Right renal cortex interstitium (tissue), 3 donors: ENCODE results near the gene MRPL27. TPM values are rescaled to one million over a fixed set of nuclear protein-coding genes. Genes with fewer than 3 reads are reported as not detected.
A peak's percentile ranks its signal among the peaks of the same experiment; 100 is the strongest.

Experiments used
- DNase-seq, 3 donors: peaks; one replicate each; pipeline ENCODE4 v3.0.0-alpha.2; 2013; ENCODE audit warnings: low read depth in 3 of 3, low spot score in 2 of 3
- polyA plus RNA-seq, 3 donors: library from polyadenylated mRNA; unstranded; fragments of 120-200 nt; gene quantifications; one replicate each; pipeline ENCODE4 v1.2.1, GENCODE V29; 2013; ENCODE audit not compliant: insufficient read length in 3 of 3

MRPL27 gene
- polyA plus RNA-seq, 3 donors = 70.7 to 81.5 (median 80.0) TPM

DNA sequence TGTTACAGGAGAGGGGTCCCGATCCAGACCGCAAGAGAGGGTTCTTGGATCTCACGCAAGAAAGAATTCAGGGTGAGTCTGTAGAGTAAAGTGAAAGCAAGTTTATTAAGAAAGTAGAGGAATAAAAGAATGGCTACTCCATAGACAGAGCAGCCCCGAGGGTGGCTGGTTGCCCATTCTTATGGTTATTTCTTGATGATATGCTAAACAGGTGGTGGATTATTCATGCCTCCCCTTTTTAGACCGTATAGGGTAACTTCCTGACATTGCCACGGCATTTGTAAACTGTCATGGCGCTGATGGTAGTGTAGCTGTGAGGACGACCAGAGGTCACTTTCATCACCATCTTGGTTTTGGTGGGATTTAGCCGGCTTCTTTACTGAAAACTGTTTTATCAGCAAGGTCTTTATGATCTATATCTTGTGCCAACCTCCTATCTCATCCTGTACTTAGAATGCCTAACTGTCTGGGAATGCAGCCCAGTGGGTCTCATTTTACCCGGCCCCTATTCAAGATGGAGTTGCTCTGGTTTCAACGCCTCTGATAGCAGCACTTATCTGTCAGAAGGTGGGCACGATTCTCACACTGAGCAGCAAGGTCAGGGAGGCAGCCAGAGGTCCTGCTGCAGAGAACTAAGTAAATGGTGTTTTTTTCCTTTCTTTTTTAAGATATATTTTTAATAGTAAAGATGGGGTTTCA is 53.5 kb downstream of the MRPL27 start:
- no peak for DNase-seq

DNA sequence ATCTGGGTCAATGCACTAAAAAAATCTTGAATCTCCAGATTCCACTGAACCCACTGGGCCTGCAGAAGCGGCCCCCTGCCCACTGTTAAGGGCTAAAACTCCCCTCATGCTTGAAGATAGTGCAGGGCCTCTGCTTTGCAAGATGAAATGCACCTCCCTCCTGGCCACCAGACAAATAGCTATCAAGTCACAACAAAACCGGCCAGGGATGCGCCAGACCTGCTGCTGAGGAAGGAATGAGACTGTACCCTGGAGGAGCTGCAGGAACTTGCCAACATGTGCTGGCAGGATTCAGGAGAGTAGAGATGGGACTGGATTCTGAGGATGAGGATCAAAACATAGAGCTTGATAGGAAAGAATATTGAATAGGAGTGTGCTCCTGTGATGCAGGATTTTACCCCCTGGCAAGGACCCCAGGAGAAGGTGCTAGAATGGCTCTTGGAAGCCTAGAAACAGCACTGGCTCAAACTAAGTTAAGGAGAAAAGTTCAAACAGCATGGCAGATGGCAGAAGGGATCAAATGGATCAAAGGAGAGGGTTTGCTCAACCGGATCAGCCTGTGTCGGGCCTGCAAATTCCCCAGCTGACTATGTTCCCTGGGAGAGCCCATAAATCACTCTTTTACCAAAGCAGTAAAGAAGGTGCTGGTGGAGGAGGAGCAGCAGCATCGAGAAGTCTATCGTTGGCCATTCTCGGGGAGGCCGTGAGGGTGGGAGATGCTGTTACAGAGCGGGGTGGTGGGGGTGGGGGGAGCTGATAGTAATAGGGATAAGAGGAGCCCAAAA is 54.3 kb downstream of the MRPL27 start:
- DNase-seq = peak; percentile 56 to 79 (median 71)

Other genes with a start within 250 kb of the MRPL27 start
- 10 to 100 TPM; 11.0 to 12.2 (median 12.1) TPM for gene SAMD14, start 243.0 kb downstream of the MRPL27 start, polyA plus RNA-seq
- 10 to 100 TPM; 40.3 to 46.4 (median 44.3) TPM for gene PPP1R9B, start 222.5 kb downstream of the MRPL27 start, polyA plus RNA-seq
- gene SGCA, start 207.2 kb downstream of the MRPL27 start, polyA plus RNA-seq = under 1 TPM; 0.62 to 0.85 (median 0.83) TPM
- gene COL1A1, start 171.6 kb downstream of the MRPL27 start, polyA plus RNA-seq = 100 to 1,000 TPM; 367 to 390 (median 375) TPM
- gene TMEM92, start 98.7 kb downstream of the MRPL27 start, polyA plus RNA-seq = 1 to 10 TPM; 1.6 to 2.8 (median 1.9) TPM
- 10 to 100 TPM; 15.5 to 16.7 (median 15.8) TPM for gene XYLT2, start 27.1 kb downstream of the MRPL27 start, polyA plus RNA-seq
- 1 to 10 TPM; 7.1 to 9.4 (median 8.5) TPM for gene EME1, start within 50 bp of the MRPL27 start, polyA plus RNA-seq
- 10 to 100 TPM; 60.9 to 64.9 (median 64.6) TPM for gene LRRC59, start 24.3 kb upstream of the MRPL27 start, polyA plus RNA-seq
- gene ACSF2, start 53.0 kb upstream of the MRPL27 start, polyA plus RNA-seq = 100 to 1,000 TPM in 1 of 3 donors, 10 to 100 TPM in 2; 81.2 to 115 (median 98.7) TPM
- 1 to 10 TPM in 2 of 3 donors, under 1 TPM in 1; 0.86 to 2.3 (median 1.0) TPM for gene CHAD, start 95.7 kb upstream of the MRPL27 start, polyA plus RNA-seq
- 10 to 100 TPM; 45.8 to 48.5 (median 48.4) TPM for gene RSAD1, start 105.7 kb upstream of the MRPL27 start, polyA plus RNA-seq
- gene MYCBPAP, start 135.3 kb upstream of the MRPL27 start, polyA plus RNA-seq = 1 to 10 TPM; 1.4 to 2.4 (median 1.6) TPM
- gene EPN3, start 159.6 kb upstream of the MRPL27 start, polyA plus RNA-seq = 1 to 10 TPM; 6.5 to 9.8 (median 8.8) TPM
- gene SPATA20, start 174.0 kb upstream of the MRPL27 start, polyA plus RNA-seq = 10 to 100 TPM; 47.6 to 52.7 (median 48.4) TPM
- gene CACNA1G, start 187.5 kb upstream of the MRPL27 start, polyA plus RNA-seq = 1 to 10 TPM; 6.1 to 6.7 (median 6.6) TPM